ENCODE data around the gene SEPTIN3. TPM values are rescaled to one million over a fixed set of nuclear protein-coding genes. Genes with fewer than 3 reads are reported as not detected.

Gene SEPTIN3
- total and polyA plus RNA-seq, 2 donors from 2014 or later, result 0.22 to 0.49 TPM

- no peaks in the 10 kb centered on the region for H3K4me1 ChIP-seq (ENCODE audit: control insufficient read depth in 2 of 3, insufficient read depth in 2 of 3, low read depth in 1 of 3, low read length in 3 of 3)
- no peaks in the 10 kb centered on the region for H3K9me3 ChIP-seq (ENCODE audit: control insufficient read depth in 2 of 3, insufficient read depth in 1 of 3, low read length in 3 of 3)
- no peaks in the 10 kb centered on the region for H3K27me3 ChIP-seq (ENCODE audit: control insufficient read depth, insufficient read depth, low read length)
- intact Hi-C loops (cut with DNase I), result no loop called here
- no peak overlapping the region for H3K4me3 ChIP-seq (ENCODE audit: low read length in 3 of 3)
- FAIRE-seq (no peak), DNase-seq (no peak)
- no peak overlapping the region for H3K9ac ChIP-seq (ENCODE audit: low read length in 3 of 3)
- no peaks in the 10 kb centered on the region for H3K36me3 ChIP-seq (ENCODE audit: control insufficient read depth in 2 of 3, insufficient read depth in 3 of 3, low read length in 3 of 3)
- no peak for TF ChIP-seq CTCF (IDR thresholded peaks at IDR 0.05; ENCODE audit: borderline replicate concordance, extremely low read depth, insufficient read depth)
- no peak overlapping the region for H3K27ac ChIP-seq (ENCODE audit: low read depth in 2 of 2, low read length in 2 of 2)
These were observed 18.0 kb downstream of the SEPTIN3 start for GRCh38 chr22:41987276-41987675.

GRCh38 chr22:41989246-41989645 lies 20.0 kb downstream of the SEPTIN3 start:
- Histone ChIP-seq H3K9me3 (ENCODE audit: control insufficient read depth in 2 of 3, insufficient read depth in 1 of 3, low read length in 3 of 3) (no peaks in the 10 kb centered on the region), H3K4me1 (ENCODE audit: control insufficient read depth in 2 of 3, insufficient read depth in 2 of 3, low read depth in 1 of 3, low read length in 3 of 3) (no peaks in the 10 kb centered on the region), H3K27ac (ENCODE audit: low read depth in 2 of 2, low read length in 2 of 2) (no peak overlapping the region), H3K9ac (ENCODE audit: low read length in 3 of 3) (no peak overlapping the region), H3K27me3 (ENCODE audit: control insufficient read depth, insufficient read depth, low read length) (no peaks in the 10 kb centered on the region), H3K36me3 (ENCODE audit: control insufficient read depth in 2 of 3, insufficient read depth in 3 of 3, low read length in 3 of 3) (no peaks in the 10 kb centered on the region), H3K4me3 (ENCODE audit: low read length in 3 of 3) (no peak overlapping the region)
- FAIRE-seq, result no peak
- DNase-seq, result no peak
- intact Hi-C loops (cut with DNase I), result no loop called here
- no peak for TF ChIP-seq CTCF (IDR thresholded peaks at IDR 0.05; ENCODE audit: borderline replicate concordance, extremely low read depth, insufficient read depth)

- DNase-seq (no peak), FAIRE-seq (no peak)
- no peak for TF ChIP-seq CTCF (IDR thresholded peaks at IDR 0.05; ENCODE audit: borderline replicate concordance, extremely low read depth, insufficient read depth)
- Histone ChIP-seq H3K27me3 (ENCODE audit: control insufficient read depth, insufficient read depth, low read length) (no peaks in the 10 kb centered on the region), H3K9me3 (ENCODE audit: control insufficient read depth in 2 of 3, insufficient read depth in 1 of 3, low read length in 3 of 3) (no peaks in the 10 kb centered on the region), H3K4me3 (ENCODE audit: low read length in 3 of 3) (no peak overlapping the region), H3K36me3 (ENCODE audit: control insufficient read depth in 2 of 3, insufficient read depth in 3 of 3, low read length in 3 of 3) (no peaks in the 10 kb centered on the region), H3K4me1 (ENCODE audit: control insufficient read depth in 2 of 3, insufficient read depth in 2 of 3, low read depth in 1 of 3, low read length in 3 of 3) (no peaks in the 10 kb centered on the region), H3K27ac (ENCODE audit: low read depth in 2 of 2, low read length in 2 of 2) (no peak overlapping the region), H3K9ac (ENCODE audit: low read length in 3 of 3) (no peak overlapping the region)
- intact Hi-C loops (cut with DNase I), result no loop called here
These were observed 21.9 kb downstream of the SEPTIN3 start for GRCh38 chr22:41991111-41991510.

- intact Hi-C loops (cut with DNase I), result no loop called here
- H3K9me3 ChIP-seq (ENCODE audit: control insufficient read depth in 2 of 3, insufficient read depth in 1 of 3, low read length in 3 of 3), result no peaks in the 10 kb centered on the region
- no peak overlapping the region for H3K4me3 ChIP-seq (ENCODE audit: low read length in 3 of 3)
- no peaks in the 10 kb centered on the region for H3K27me3 ChIP-seq (ENCODE audit: control insufficient read depth, insufficient read depth, low read length)
- H3K4me1 ChIP-seq (ENCODE audit: control insufficient read depth in 2 of 3, insufficient read depth in 2 of 3, low read depth in 1 of 3, low read length in 3 of 3), result no peaks in the 10 kb centered on the region
- no peak for DNase-seq
- H3K9ac ChIP-seq (ENCODE audit: low read length in 3 of 3), result no peak overlapping the region
- H3K27ac ChIP-seq (ENCODE audit: low read depth in 2 of 2, low read length in 2 of 2), result no peak overlapping the region
- FAIRE-seq, result no peak
- no peak for TF ChIP-seq CTCF (IDR thresholded peaks at IDR 0.05; ENCODE audit: borderline replicate concordance, extremely low read depth, insufficient read depth)
- no peaks in the 10 kb centered on the region for H3K36me3 ChIP-seq (ENCODE audit: control insufficient read depth in 2 of 3, insufficient read depth in 3 of 3, low read length in 3 of 3)
These were observed 23.3 kb downstream of the SEPTIN3 start for GRCh38 chr22:41992496-41992895.
